Left lung (tissue), 10 donors: ENCODE results near the gene DAB1. TPM values are rescaled to one million over a fixed set of nuclear protein-coding genes. Genes with fewer than 3 reads are reported as not detected.
A peak's percentile ranks its signal among the peaks of the same experiment; 100 is the strongest.

Experiments used
- ATAC-seq: fragments of 200-7000 bp; cut with Tn5 transposase; one replicate; pipeline ENCODE4 v1.9.1; 2020; ENCODE audit warnings: moderate library complexity
- DNase-seq, 4 donors: peaks; one replicate each; pipeline ENCODE4 v3.0.0-alpha.2; 2013 to 2020
- H3K27ac ChIP-seq, 2 donors: fragments of 200-600 bp; sonication (generic) in 1 of 2; one replicate each; pipeline versions ENCODE4 v1.5.0 to v1.8.0; 2020 to 2021
- H3K27me3 ChIP-seq, 2 donors: fragments of 200-600 bp; sonication (generic) in 1 of 2; one replicate each; pipeline versions ENCODE4 v1.5.0 to v1.8.0; 2020 to 2021
- H3K36me3 ChIP-seq, 2 donors: fragments of 200-600 bp; sonication (generic) in 1 of 2; one replicate each; pipeline versions ENCODE4 v1.5.0 to v1.8.0; 2020 to 2021
- H3K4me1 ChIP-seq, 2 donors: fragments of 200-600 bp; one replicate each; pipeline ENCODE4 v1.8.0; 2021
- H3K4me3 ChIP-seq, 2 donors: fragments of 200-600 bp; sonication (generic) in 1 of 2; one replicate each; pipeline versions ENCODE4 v1.5.0 to v1.8.0; 2020 to 2021; ENCODE audit warnings: mild to moderate bottlenecking in 1 of 2
- H3K9me3 ChIP-seq, 2 donors: fragments of 200-600 bp; sonication (generic) in 1 of 2; one replicate each; pipeline versions ENCODE4 v1.5.0 to v1.8.0; 2020 to 2021
- intact Hi-C, 2 donors: fragments of 100-400 bp; cut with DNase I; formaldehyde crosslinking; loops; one replicate each; pipeline versions ENCODE4 v1.11.2 to v1.14.2; 2022
- polyA plus RNA-seq, 6 donors: library from polyadenylated mRNA; unstranded; fragments of 120-200 nt; gene quantifications; one replicate each; pipeline ENCODE4 v1.2.1, GENCODE V29; 2013; ENCODE audit not compliant: insufficient read length in 6 of 6
- total RNA-seq, 2 donors: library from RNA; stranded (reverse); fragmentation: NEBNext Ultra II Directional; extraction: Animal tissue kit (Norgen Biotek cat#: 25700); gene quantifications; one replicate each; pipeline ENCODE4 v1.2.1, GENCODE V29; 2021
- TF ChIP-seq, protein P1 (sequence below), 2 donors: fragments of 200-600 bp; sonication (generic) in 1 of 2; IDR thresholded peaks; one replicate each; pipeline versions ENCODE4 v1.5.0 to v1.8.0; 2021; ENCODE audit warnings: antibody characterized with exemption in 2 of 2
- donor health status: DM: no; HTN: yes; CAD: no.
- donor health status: DM: no; HTN: no; CAD: no.

DAB1 gene
- total and polyA plus RNA-seq, 8 donors: 0.17 to 1.7 (median 1.1) TPM

GRCh38 chr1:56965916-56966697 lies 457.8 kb downstream of the DAB1 start, which contains the start of gene C8B:
Gene C8B, minus strand, starts transcription at chr1:56966015. Its CDS starts 67 bp downstream, at chr1:56965948.
- H3K36me3 ChIP-seq: no peaks in the 10 kb centered on the region
- no peaks in the 10 kb centered on the region for H3K27me3 ChIP-seq
- no peaks in the 10 kb centered on the region for H3K9me3 ChIP-seq
- ATAC-seq (peak; percentile 57), DNase-seq (no peak)
- TF ChIP-seq, protein P1, sequence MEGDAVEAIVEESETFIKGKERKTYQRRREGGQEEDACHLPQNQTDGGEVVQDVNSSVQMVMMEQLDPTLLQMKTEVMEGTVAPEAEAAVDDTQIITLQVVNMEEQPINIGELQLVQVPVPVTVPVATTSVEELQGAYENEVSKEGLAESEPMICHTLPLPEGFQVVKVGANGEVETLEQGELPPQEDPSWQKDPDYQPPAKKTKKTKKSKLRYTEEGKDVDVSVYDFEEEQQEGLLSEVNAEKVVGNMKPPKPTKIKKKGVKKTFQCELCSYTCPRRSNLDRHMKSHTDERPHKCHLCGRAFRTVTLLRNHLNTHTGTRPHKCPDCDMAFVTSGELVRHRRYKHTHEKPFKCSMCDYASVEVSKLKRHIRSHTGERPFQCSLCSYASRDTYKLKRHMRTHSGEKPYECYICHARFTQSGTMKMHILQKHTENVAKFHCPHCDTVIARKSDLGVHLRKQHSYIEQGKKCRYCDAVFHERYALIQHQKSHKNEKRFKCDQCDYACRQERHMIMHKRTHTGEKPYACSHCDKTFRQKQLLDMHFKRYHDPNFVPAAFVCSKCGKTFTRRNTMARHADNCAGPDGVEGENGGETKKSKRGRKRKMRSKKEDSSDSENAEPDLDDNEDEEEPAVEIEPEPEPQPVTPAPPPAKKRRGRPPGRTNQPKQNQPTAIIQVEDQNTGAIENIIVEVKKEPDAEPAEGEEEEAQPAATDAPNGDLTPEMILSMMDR (IDR thresholded peaks at IDR 0.05): no peak
- no peaks in the 10 kb centered on the region for H3K4me1 ChIP-seq
- H3K27ac ChIP-seq: no peak within 1 kb of the TSS
- H3K4me3 ChIP-seq: no peak within 1 kb of the TSS
- intact Hi-C loops: no loop called here

DNA sequence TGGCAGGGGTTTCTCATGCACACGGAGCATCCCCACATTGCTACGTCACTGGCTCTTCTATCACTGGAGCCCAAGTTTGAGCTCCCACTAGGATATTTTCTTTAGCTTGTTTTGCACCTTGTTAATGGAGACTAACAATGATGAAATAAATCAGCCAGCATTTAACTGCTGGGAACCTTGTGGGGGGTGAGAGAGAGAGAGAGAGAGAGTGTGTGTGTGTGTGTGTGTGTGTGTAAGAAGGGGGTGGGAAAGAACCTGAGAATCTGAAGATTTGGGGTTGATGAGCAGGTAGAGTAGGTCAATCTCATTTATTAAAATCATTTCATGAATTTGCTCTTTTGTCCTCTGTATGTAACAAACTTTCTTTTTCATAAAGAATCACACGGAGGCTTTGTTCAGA lies 458.7 kb downstream of the DAB1 start:
- intact Hi-C loops: no loop called here

GRCh38 chr1:56964349-56965017 lies 459.4 kb downstream of the DAB1 start:
- no peaks in the 10 kb centered on the region for H3K4me1 ChIP-seq
- H3K27me3 ChIP-seq: no peaks in the 10 kb centered on the region
- DNase-seq (no peak), ATAC-seq (no peak)
- H3K4me3 ChIP-seq: no peak overlapping the region
- no peak overlapping the region for H3K27ac ChIP-seq
- intact Hi-C loops: no loop called here
- TF ChIP-seq, protein P1 (IDR thresholded peaks at IDR 0.05): no peak
- H3K9me3 ChIP-seq: no peaks in the 10 kb centered on the region
- no peaks in the 10 kb centered on the region for H3K36me3 ChIP-seq

More for the DNA sequence above, 458.7 kb downstream of the DAB1 start:
- DNase-seq (no peak), ATAC-seq (no peak)
- Histone ChIP-seq H3K36me3 (no peaks in the 10 kb centered on the region), H3K9me3 (no peaks in the 10 kb centered on the region), H3K27ac (no peak overlapping the region), H3K4me1 (no peaks in the 10 kb centered on the region), H3K4me3 (no peak overlapping the region), H3K27me3 (no peaks in the 10 kb centered on the region)
- TF ChIP-seq, protein P1 (IDR thresholded peaks at IDR 0.05): no peak

GRCh38 chr1:56963667-56964066 lies 460.2 kb downstream of the DAB1 start:
- TF ChIP-seq, protein P1 (IDR thresholded peaks at IDR 0.05): no peak
- H3K27me3 ChIP-seq: no peaks in the 10 kb centered on the region
- no peaks in the 10 kb centered on the region for H3K36me3 ChIP-seq
- H3K27ac ChIP-seq: no peak overlapping the region
- no peaks in the 10 kb centered on the region for H3K9me3 ChIP-seq
- DNase-seq (no peak), ATAC-seq (no peak)
- H3K4me3 ChIP-seq: no peak overlapping the region
- intact Hi-C loops: no loop called here
- H3K4me1 ChIP-seq: no peaks in the 10 kb centered on the region

- H3K4me3 ChIP-seq: no peak overlapping the region
- no peak for ATAC-seq
- peak in 1 of 4 donors; percentile 5 for DNase-seq
- TF ChIP-seq, protein P1 (IDR thresholded peaks at IDR 0.05): no peak
- H3K36me3 ChIP-seq: no peaks in the 10 kb centered on the region
- intact Hi-C loops: no loop called here
- H3K27ac ChIP-seq: no peak overlapping the region
- no peaks in the 10 kb centered on the region for H3K4me1 ChIP-seq
- no peaks in the 10 kb centered on the region for H3K9me3 ChIP-seq
- H3K27me3 ChIP-seq: no peaks in the 10 kb centered on the region
These were observed 462.4 kb downstream of the DAB1 start for GRCh38 chr1:56961426-56961825.
